Kidney (tissue), 14 donors: ENCODE data around the gene DNAJA2. TPM values are rescaled to one million over a fixed set of nuclear protein-coding genes. Genes with fewer than 3 reads are reported as not detected.

ENCODE experiments used
- DNase-seq, 5 donors: peaks; one replicate each; pipeline ENCODE4 v3.0.0-alpha.2; 2013 to 2020
- FAIRE-seq: peaks from 2 replicates; lab custom pipeline; 2012; peaks lifted over from hg19 to GRCh38; lab: Jason Lieb, UNC
- H3K27ac ChIP-seq, 2 donors: one replicate each; pipeline ENCODE4 v1.7.0; 2013; ENCODE audit warnings: low read depth in 2 of 2, low read length in 2 of 2, inconsistent platforms in 1 of 2
- H3K27me3 ChIP-seq: one replicate; pipeline ENCODE4 v1.7.1; 2013; ENCODE audit warnings: low read length, inconsistent platforms; ENCODE audit not compliant: control insufficient read depth, insufficient read depth
- H3K36me3 ChIP-seq, 3 donors: one replicate each; pipeline versions ENCODE4 v1.7.0 to v1.7.1; 2013; ENCODE audit warnings: low read length in 3 of 3, control low read depth in 1 of 3, inconsistent platforms in 1 of 3; ENCODE audit not compliant: insufficient read depth in 3 of 3, control insufficient read depth in 2 of 3
- H3K4me1 ChIP-seq, 3 donors: one replicate each; pipeline versions ENCODE4 v1.7.0 to v1.7.1; 2013; ENCODE audit warnings: low read length in 3 of 3, inconsistent platforms in 1 of 3, low read depth in 1 of 3; ENCODE audit not compliant: control insufficient read depth in 2 of 3, insufficient read depth in 2 of 3
- H3K4me3 ChIP-seq, 3 donors: one replicate each; pipeline versions ENCODE4 v1.7.0 to v1.8.1; 2013; ENCODE audit warnings: low read length in 3 of 3, control low read depth in 1 of 3, inconsistent platforms in 1 of 3
- H3K9ac ChIP-seq, 3 donors: one replicate each; pipeline versions ENCODE4 v1.7.0 to v1.7.1; 2013; ENCODE audit warnings: low read length in 3 of 3, control low read depth in 1 of 3, inconsistent platforms in 1 of 3
- H3K9me3 ChIP-seq, 3 donors: one replicate each; pipeline versions ENCODE4 v1.7.0 to v1.7.1; 2013; ENCODE audit warnings: low read length in 3 of 3, control low read depth in 1 of 3, inconsistent platforms in 1 of 3; ENCODE audit not compliant: control insufficient read depth in 2 of 3, insufficient read depth in 1 of 3
- CTCF ChIP-seq: IDR thresholded peaks from 3 replicates; pipeline ENCODE4 v1.5.1; 2012; ENCODE audit warnings: mild to moderate bottlenecking, moderate library complexity, borderline replicate concordance; ENCODE audit not compliant: insufficient read depth; ENCODE audit errors: extremely low read depth
- intact Hi-C: fragments of 100-400 bp; cut with DNase I; formaldehyde crosslinking; loops from one replicate; pipeline ENCODE4 v1.11.1; 2022
- polyA plus RNA-seq: library from polyadenylated mRNA; stranded (reverse); fragments of 350-450 nt; fragmentation: Illumina TruSeq; extraction: RNeasy Lipid Tissue Mini Kit (QIAGEN cat#74804); gene quantifications from one replicate; pipeline ENCODE4 v1.2.3, GENCODE V29; 2014; ENCODE audit warnings: low read depth, low replicate concordance; ENCODE audit not compliant: insufficient read depth
- total RNA-seq: library from RNA; stranded (reverse); fragmentation: NEBNext Ultra II Directional; extraction: Animal tissue kit (Norgen Biotek cat#: 25700); gene quantifications from one replicate; pipeline ENCODE4 v1.2.1, GENCODE V29; 2021
- donor health status: control.
- donor health status: control.
- donor health status: control.
- donor health status: control.
- donor health status: control.
- donor health status: DM: yes; HTN: yes; CAD: no.
- donor health status: Normal renal cell carcinoma (clear cell type).

Gene DNAJA2
- total and polyA plus RNA-seq, 2 donors from 2014 or later: 47.3 to 54.4 TPM

- no peaks in the 10 kb centered on the region for H3K4me1 ChIP-seq
- DNase-seq (peak in 4 of 5 donors; percentile 48 to 72 (median 56)), FAIRE-seq (no peak)
- no peaks in the 10 kb centered on the region for H3K9me3 ChIP-seq
- no peak overlapping the region for H3K4me3 ChIP-seq
- no peak overlapping the region for H3K27ac ChIP-seq
- H3K36me3 ChIP-seq: no peaks in the 10 kb centered on the region
- no peak overlapping the region for H3K9ac ChIP-seq
- peak; percentile 47 for TF ChIP-seq CTCF
- intact Hi-C loops: no loop called here
- no peaks in the 10 kb centered on the region for H3K27me3 ChIP-seq
These were observed 44.9 kb upstream of the DNAJA2 start for GRCh38 chr16:47018223-47018891.

- H3K27ac ChIP-seq: no peak overlapping the region
- no peak for TF ChIP-seq CTCF
- H3K4me1 ChIP-seq: no peaks in the 10 kb centered on the region
- DNase-seq (no peak), FAIRE-seq (no peak)
- no peaks in the 10 kb centered on the region for H3K36me3 ChIP-seq
- no peaks in the 10 kb centered on the region for H3K9me3 ChIP-seq
- H3K27me3 ChIP-seq: no peaks in the 10 kb centered on the region
- H3K4me3 ChIP-seq: no peak overlapping the region
- intact Hi-C loops: no loop called here
- H3K9ac ChIP-seq: no peak overlapping the region
These were observed 44.2 kb upstream of the DNAJA2 start for GRCh38 chr16:47017636-47018035.

GRCh38 chr16:47016700-47017133 is 43.2 kb upstream of the DNAJA2 start:
- intact Hi-C loops: no loop called here
- FAIRE-seq: no peak
- Histone ChIP-seq H3K4me3 (no peak overlapping the region), H3K9ac (no peak overlapping the region), H3K27ac (no peak overlapping the region), H3K27me3 (no peaks in the 10 kb centered on the region), H3K36me3 (no peaks in the 10 kb centered on the region), H3K9me3 (no peaks in the 10 kb centered on the region), H3K4me1 (no peaks in the 10 kb centered on the region)
- DNase-seq: no peak
- no peak for TF ChIP-seq CTCF

- Histone ChIP-seq H3K36me3 (no peaks in the 10 kb centered on the region), H3K4me3 (no peak overlapping the region), H3K27ac (no peak overlapping the region), H3K4me1 (no peaks in the 10 kb centered on the region), H3K27me3 (no peaks in the 10 kb centered on the region), H3K9ac (no peak overlapping the region), H3K9me3 (no peaks in the 10 kb centered on the region)
- TF ChIP-seq CTCF: no peak
- DNase-seq (no peak), FAIRE-seq (no peak)
- intact Hi-C loops: no loop called here
These were observed 40.4 kb upstream of the DNAJA2 start for GRCh38 chr16:47013910-47014309.
